T-helper 9 cell (primary cell): ENCODE measurements around the gene RNF157.
A peak's percentile ranks its signal among the peaks of the same experiment; 100 is the strongest.

Experiments used
- DNase-seq: peaks from one replicate; pipeline ENCODE4 v3.0.0-alpha.2; 2020
- total RNA-seq, 2 donors: gene quantifications; one replicate each; lab custom pipeline; 2026; lab: John Stamatoyannopoulos, UW

RNF157 gene
- total RNA-seq, result 79.6 to 85.6 reads per million in 2 donors

- DNase-seq, result peak; percentile 64
These were observed at the start of gene RNF157 for GRCh38 chr17:76240461-76241203. TSS of gene RNF157 (minus strand) at chr17:76240493. CDS start at chr17:76240240, 253 bp downstream.

- DNase-seq, result no peak
These were observed 41.5 kb upstream of the RNF157 start for GRCh38 chr17:76281573-76282371.

GRCh38 chr17:76280650-76281049 lies 40.4 kb upstream of the RNF157 start:
- no peak for DNase-seq

GRCh38 chr17:76279742-76280287 lies 39.5 kb upstream of the RNF157 start:
- no peak for DNase-seq

- peak; percentile 82 for DNase-seq
These were observed 38.9 kb upstream of the RNF157 start for GRCh38 chr17:76278952-76279741.

GRCh38 chr17:76278268-76278908 lies 38.1 kb upstream of the RNF157 start:
- DNase-seq, result no peak

GRCh38 chr17:76277300-76278267 lies 37.3 kb upstream of the RNF157 start:
- DNase-seq, result no peak

GRCh38 chr17:76276461-76277299 lies 36.4 kb upstream of the RNF157 start:
- no peak for DNase-seq

GRCh38 chr17:76276069-76276431 lies 35.8 kb upstream of the RNF157 start:
- DNase-seq, result no peak

GRCh38 chr17:76275382-76276068 lies 35.2 kb upstream of the RNF157 start:
- no peak for DNase-seq

GRCh38 chr17:76274112-76274956 lies 34.0 kb upstream of the RNF157 start:
- DNase-seq, result no peak

- no peak for DNase-seq
These were observed 33.3 kb upstream of the RNF157 start for GRCh38 chr17:76273445-76274111.

GRCh38 chr17:76272541-76273444 lies 32.5 kb upstream of the RNF157 start:
- no peak for DNase-seq

- peak; percentile 52 for DNase-seq
These were observed 31.6 kb upstream of the RNF157 start for GRCh38 chr17:76271669-76272540.

- DNase-seq, result no peak
These were observed 30.7 kb upstream of the RNF157 start for GRCh38 chr17:76270770-76271668.
